CD4-positive, CD25-positive, alpha-beta regulatory T cell (primary cell): ENCODE results near the gene COL9A1. TPM values are rescaled to one million over a fixed set of nuclear protein-coding genes. Genes with fewer than 3 reads are reported as not detected.
A peak's percentile ranks its signal among the peaks of the same experiment; 100 is the strongest.
"Not testable (repeated sequence)": the region's sequence is repeated elsewhere in the genome, so short reads cannot be mapped to it uniquely, and the experiment has no call there.

Source experiments
- ATAC-seq, 2 donors: fragments of 150-1000 bp; cut with Tn5 transposase; one replicate each; pipeline ENCODE4 v1.10.0; 2021; ENCODE audit warnings: low read depth in 2 of 2, moderate number of reproducible peaks in 2 of 2, moderate library complexity in 1 of 2
- DNase-seq, 3 donors: peaks; one replicate each; pipeline versions ENCODE4 v3.0.0 to v3.0.0-alpha.2; 2012 to 2022; ENCODE audit warnings: mixed read lengths in 1 of 3
- H3K27ac ChIP-seq: one replicate; pipeline ENCODE4 v1.7.0; 2013; ENCODE audit warnings: mild to moderate bottlenecking, low read length; ENCODE audit not compliant: insufficient read depth, poor library complexity, severe bottlenecking
- H3K27me3 ChIP-seq: one replicate; pipeline ENCODE4 v1.7.0; 2013; ENCODE audit warnings: low read length; ENCODE audit not compliant: control insufficient read depth, insufficient read depth
- H3K36me3 ChIP-seq: one replicate; pipeline ENCODE4 v1.7.0; 2013; ENCODE audit warnings: mild to moderate bottlenecking, low read length, moderate library complexity; ENCODE audit not compliant: control insufficient read depth, insufficient read depth
- H3K4me1 ChIP-seq: 2 replicates; pipeline ENCODE4 v1.7.0; 2013; ENCODE audit warnings: mild to moderate bottlenecking, low read length; ENCODE audit not compliant: insufficient read depth, control insufficient read depth, poor library complexity, severe bottlenecking
- H3K4me3 ChIP-seq: one replicate; pipeline ENCODE4 v1.7.0; 2013; ENCODE audit warnings: low read depth, mild to moderate bottlenecking, low read length, moderate library complexity
- H3K9me3 ChIP-seq, 2 experiments: 1 replicate in 1 of 2; 2 replicates in 1 of 2; pipeline ENCODE4 v1.7.0; 2013; ENCODE audit warnings: low read length in 2 of 2, mild to moderate bottlenecking in 1 of 2, moderate library complexity in 1 of 2; ENCODE audit not compliant: control insufficient read depth in 2 of 2
- H3K27ac Mint-ChIP-seq, 3 donors: one replicate each; pipeline ENCODE4 v1.8.0; 2020 to 2022; ENCODE audit warnings: mild to moderate bottlenecking in 3 of 3, mixed read lengths in 3 of 3, moderate library complexity in 2 of 3
- H3K27me3 Mint-ChIP-seq: one replicate; pipeline ENCODE4 v1.8.0; 2022; ENCODE audit warnings: mild to moderate bottlenecking, mixed read lengths
- H3K36me3 Mint-ChIP-seq: one replicate; pipeline ENCODE4 v1.8.0; 2020; ENCODE audit warnings: mixed read lengths
- H3K4me1 Mint-ChIP-seq, 4 donors: one replicate each; pipeline ENCODE4 v1.8.0; 2020 to 2022; ENCODE audit warnings: mixed read lengths in 4 of 4, mild to moderate bottlenecking in 1 of 4
- H3K4me3 Mint-ChIP-seq, 4 donors: one replicate each; pipeline ENCODE4 v1.8.0; 2020 to 2022; ENCODE audit warnings: mild to moderate bottlenecking in 4 of 4, mixed read lengths in 4 of 4, moderate library complexity in 3 of 4
- H3K9me3 Mint-ChIP-seq, 7 donors: one replicate each; pipeline ENCODE4 v1.8.0; 2020 to 2022; ENCODE audit warnings: mixed read lengths in 7 of 7, mild to moderate bottlenecking in 3 of 7, moderate library complexity in 2 of 7
- polyA plus RNA-seq, 4 donors: library from polyadenylated mRNA; unstranded; fragments of 300-500 nt; fragmentation: Illumina TruSeq; gene quantifications; one replicate each; pipeline ENCODE4 v1.2.3, GENCODE V29; 2021
- total RNA-seq: library from RNA; stranded (reverse); gene quantifications from one replicate; pipeline ENCODE4 v1.2.3, GENCODE V29; 2022

COL9A1 gene
- not detected for total RNA-seq
- polyA plus RNA-seq = not detected

DNA sequence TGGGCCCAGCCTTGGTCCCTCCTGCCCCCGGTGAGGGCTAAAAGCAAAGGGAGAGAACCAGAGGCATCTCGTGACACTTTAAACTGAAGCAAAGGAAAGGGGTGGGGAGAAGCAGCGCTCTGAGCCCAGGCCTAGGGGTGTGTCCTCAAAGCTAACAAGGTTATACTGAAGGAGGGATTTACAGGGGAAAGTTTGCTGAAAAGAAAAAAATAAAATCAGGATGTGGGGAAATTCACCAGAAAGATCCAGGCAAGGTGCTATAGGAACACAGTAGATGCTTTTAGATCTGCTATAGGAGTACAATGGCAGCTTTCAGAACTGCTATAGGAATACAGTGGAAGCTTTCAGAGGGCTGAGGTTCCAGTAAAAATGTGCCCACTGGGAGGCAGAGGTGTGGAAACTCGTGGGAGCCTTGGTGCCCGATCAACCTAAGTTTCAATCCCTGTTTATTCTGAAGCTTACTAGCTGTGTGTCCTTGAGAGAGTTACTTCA is at the start of gene COL9A1:
Gene COL9A1 (minus strand): TSS at position 51 of the 492 bp plus-strand sequence. CDS start 160 bp downstream, outside the sequence.
- H3K27me3 ChIP-seq = no peaks in the 10 kb centered on the region
- Mint-ChIP-seq H3K27me3 (peaks cover 13% of the 10 kb centered on the region), H3K9me3 (peaks cover 0 to 2% (median 0%) of the 10 kb centered on the region in 7 donors), H3K27ac (no peak within 1 kb of the TSS), H3K36me3 (no peaks in the 10 kb centered on the region), H3K4me3 (no peak within 1 kb of the TSS), H3K4me1 (no peaks in the 10 kb centered on the region)
- no peaks in the 10 kb centered on the region for H3K4me1 ChIP-seq
- H3K36me3 ChIP-seq = no peaks in the 10 kb centered on the region
- H3K9me3 ChIP-seq = no peaks in the 10 kb centered on the region
- ATAC-seq = no peak
- no peak within 1 kb of the TSS for H3K4me3 ChIP-seq
- no peak within 1 kb of the TSS for H3K27ac ChIP-seq
- DNase-seq = no peak

- no peak overlapping the region for H3K4me3 Mint-ChIP-seq
- Histone ChIP-seq H3K27ac (no peak overlapping the region), H3K4me1 (no peaks in the 10 kb centered on the region), H3K36me3 (no peaks in the 10 kb centered on the region), H3K27me3 (no peaks in the 10 kb centered on the region), H3K4me3 (no peak overlapping the region), H3K9me3 (peaks cover 0 to 2% of the 10 kb centered on the region in 2 experiments)
- ATAC-seq = no peak
- no peak overlapping the region for H3K27ac Mint-ChIP-seq
- no peaks in the 10 kb centered on the region for H3K36me3 Mint-ChIP-seq
- H3K4me1 Mint-ChIP-seq = no peaks in the 10 kb centered on the region
- H3K9me3 Mint-ChIP-seq = peaks cover 0 to 2% (median 0%) of the 10 kb centered on the region in 7 donors
- no peak for DNase-seq
- H3K27me3 Mint-ChIP-seq = peaks cover 7% of the 10 kb centered on the region
Measured at GRCh38 chr6:70351461-70351860, 48.6 kb upstream of the COL9A1 start.

DNA sequence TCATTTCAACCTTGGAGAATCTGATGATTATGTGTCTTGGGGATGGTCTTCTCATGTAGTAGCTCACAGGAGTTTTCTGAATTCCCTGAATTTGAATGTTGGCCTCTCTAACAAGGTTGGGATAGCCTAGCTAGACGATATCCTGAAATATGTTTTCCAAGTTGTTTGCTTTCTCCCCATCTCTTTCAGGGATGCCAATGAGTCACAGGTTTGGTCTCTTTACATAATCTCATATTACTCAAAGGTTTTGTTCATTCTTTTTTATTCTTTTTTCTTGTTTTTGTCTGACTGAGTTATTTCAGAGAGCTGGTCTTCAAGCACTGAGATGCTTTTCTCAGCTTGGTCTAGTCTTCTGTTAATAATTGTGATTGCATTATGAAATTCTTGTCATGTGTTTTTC is 42.7 kb upstream of the COL9A1 start:
- H3K27me3 ChIP-seq = no peaks in the 10 kb centered on the region
- no peak overlapping the region for H3K4me3 ChIP-seq
- Mint-ChIP-seq H3K9me3 (peaks cover 0 to 1% (median 0%) of the 10 kb centered on the region in 7 donors), H3K27me3 (no peaks in the 10 kb centered on the region), H3K4me1 (no peaks in the 10 kb centered on the region), H3K4me3 (no peak overlapping the region), H3K27ac (no peak overlapping the region), H3K36me3 (no peaks in the 10 kb centered on the region)
- ATAC-seq (no peak), DNase-seq (no peak)
- no peak overlapping the region for H3K27ac ChIP-seq
- no peaks in the 10 kb centered on the region for H3K36me3 ChIP-seq
- no peaks in the 10 kb centered on the region for H3K4me1 ChIP-seq
- peaks cover 0 to 2% of the 10 kb centered on the region in 2 experiments for H3K9me3 ChIP-seq

DNA sequence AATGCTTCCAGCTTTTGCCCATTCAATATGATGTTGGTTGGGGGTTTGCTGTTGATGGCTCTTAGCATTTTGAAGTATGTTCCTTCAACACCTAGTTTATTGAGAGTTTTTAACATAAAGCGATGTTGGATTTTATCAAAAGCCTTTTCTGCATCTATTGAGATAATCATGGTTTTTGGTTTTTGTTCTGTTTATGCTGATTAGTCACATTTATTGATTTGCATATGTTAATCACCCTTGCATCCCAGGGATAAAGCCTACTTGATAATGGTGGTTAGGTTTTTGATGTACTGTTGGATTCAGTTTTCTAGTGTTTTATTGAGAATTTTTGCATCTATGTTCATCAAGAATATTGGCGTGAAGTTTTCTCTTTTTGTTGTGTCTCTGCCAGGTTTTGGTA is 40.4 kb upstream of the COL9A1 start:
- Histone ChIP-seq H3K4me1 (no peaks in the 10 kb centered on the region), H3K27me3 (no peaks in the 10 kb centered on the region), H3K4me3 (no peak overlapping the region), H3K27ac (no peak overlapping the region), H3K9me3 (peaks cover 0 to 2% of the 10 kb centered on the region in 2 experiments), H3K36me3 (no peaks in the 10 kb centered on the region)
- Mint-ChIP-seq H3K36me3 (no peaks in the 10 kb centered on the region), H3K4me3 (no peak overlapping the region), H3K27ac (no peak overlapping the region), H3K27me3 (no peaks in the 10 kb centered on the region), H3K4me1 (no peaks in the 10 kb centered on the region), H3K9me3 (peaks cover 0 to 4% (median 2%) of the 10 kb centered on the region in 7 donors)
- no peak for ATAC-seq
- no peak for DNase-seq

- not testable (repeated sequence) for H3K27ac Mint-ChIP-seq, H3K9me3 Mint-ChIP-seq, ATAC-seq, H3K4me3 ChIP-seq, H3K4me1 ChIP-seq, H3K27ac ChIP-seq, H3K9me3 ChIP-seq, H3K27me3 ChIP-seq, H3K4me1 Mint-ChIP-seq, H3K27me3 Mint-ChIP-seq, H3K36me3 Mint-ChIP-seq, H3K36me3 ChIP-seq, H3K4me3 Mint-ChIP-seq, DNase-seq
Measured at GRCh38 chr6:70339810-70340209, 36.9 kb upstream of the COL9A1 start.

DNA sequence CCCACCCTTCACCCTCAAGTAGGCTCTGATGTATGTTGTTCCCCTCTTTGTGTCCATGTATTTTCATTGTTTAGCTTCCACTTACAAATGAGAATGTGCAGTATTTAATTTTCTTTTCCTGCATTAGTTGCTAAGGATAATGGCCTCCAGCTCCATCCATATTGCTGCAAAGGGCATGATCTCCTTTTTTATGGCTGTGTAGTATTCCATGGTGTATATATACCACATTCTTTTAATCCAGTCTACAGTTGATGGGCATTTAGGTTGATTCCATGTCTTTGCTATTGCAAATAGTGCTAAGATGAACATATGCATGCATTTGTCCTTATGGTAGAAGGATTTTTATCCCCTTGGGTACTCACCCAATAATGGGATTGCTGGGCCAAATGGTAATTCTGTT is 35.9 kb upstream of the COL9A1 start:
- no peaks in the 10 kb centered on the region for H3K36me3 ChIP-seq
- Mint-ChIP-seq H3K27me3 (no peaks in the 10 kb centered on the region), H3K4me3 (no peak overlapping the region), H3K9me3 (peaks cover 0 to 8% (median 3%) of the 10 kb centered on the region in 7 donors), H3K36me3 (no peaks in the 10 kb centered on the region), H3K4me1 (no peaks in the 10 kb centered on the region), H3K27ac (no peak overlapping the region)
- no peaks in the 10 kb centered on the region for H3K4me1 ChIP-seq
- H3K27me3 ChIP-seq = no peaks in the 10 kb centered on the region
- H3K9me3 ChIP-seq = no peaks in the 10 kb centered on the region
- ATAC-seq (no peak), DNase-seq (no peak)
- no peak overlapping the region for H3K27ac ChIP-seq
- no peak overlapping the region for H3K4me3 ChIP-seq

DNA sequence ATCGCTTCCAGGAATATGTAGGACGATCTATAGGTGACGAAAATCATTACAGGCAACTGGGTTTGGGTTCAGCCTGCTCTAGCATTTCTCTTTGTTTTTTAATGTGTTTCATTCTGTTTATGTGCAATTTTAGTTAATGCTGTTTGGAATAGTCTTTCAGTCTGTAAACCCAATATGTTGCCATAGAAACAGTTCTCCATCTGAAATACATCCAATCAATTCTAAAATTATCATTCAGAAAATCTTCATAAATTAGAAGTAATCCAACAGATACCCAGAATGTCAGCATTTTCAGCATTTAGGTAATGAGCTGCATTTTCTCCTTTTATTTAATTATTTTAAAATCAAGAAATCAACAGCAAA is 34.8 kb upstream of the COL9A1 start:
- Histone ChIP-seq H3K27me3 (no peaks in the 10 kb centered on the region), H3K36me3 (no peaks in the 10 kb centered on the region), H3K4me3 (no peak overlapping the region), H3K27ac (no peak overlapping the region), H3K9me3 (no peaks in the 10 kb centered on the region), H3K4me1 (no peaks in the 10 kb centered on the region)
- H3K36me3 Mint-ChIP-seq = no peaks in the 10 kb centered on the region
- DNase-seq = no peak
- peaks cover 4% of the 10 kb centered on the region for H3K27me3 Mint-ChIP-seq
- peaks cover 0 to 11% (median 3%) of the 10 kb centered on the region in 7 donors for H3K9me3 Mint-ChIP-seq
- ATAC-seq = no peak
- H3K4me3 Mint-ChIP-seq = no peak overlapping the region
- H3K4me1 Mint-ChIP-seq = no peaks in the 10 kb centered on the region
- no peak overlapping the region for H3K27ac Mint-ChIP-seq

GRCh38 chr6:70336996-70337742 is 34.3 kb upstream of the COL9A1 start:
- Histone ChIP-seq H3K9me3 (no peaks in the 10 kb centered on the region), H3K27ac (no peak overlapping the region), H3K27me3 (no peaks in the 10 kb centered on the region), H3K4me1 (no peaks in the 10 kb centered on the region), H3K4me3 (no peak overlapping the region), H3K36me3 (no peaks in the 10 kb centered on the region)
- H3K27ac Mint-ChIP-seq = peak overlapping the region in 1 of 3 donors; percentile 84
- no peaks in the 10 kb centered on the region for H3K36me3 Mint-ChIP-seq
- DNase-seq (no peak), ATAC-seq (no peak)
- H3K4me1 Mint-ChIP-seq = no peaks in the 10 kb centered on the region
- peaks cover 0 to 12% (median 3%) of the 10 kb centered on the region in 7 donors for H3K9me3 Mint-ChIP-seq
- peaks cover 4% of the 10 kb centered on the region for H3K27me3 Mint-ChIP-seq
- H3K4me3 Mint-ChIP-seq = no peak overlapping the region
